Measurements from ENCODE around the gene PLCH1.

Gene PLCH1

GRCh38 chr3:155326244-155326643 is 418.6 kb downstream of the PLCH1 start:
- Histone ChIP-seq H3K4me3 (ENCODE audit: low read length) (no peak overlapping the region), H3K9me3 (ENCODE audit: insufficient read depth, low read depth, low read length) (no peaks in the 10 kb centered on the region), H3K36me3 (ENCODE audit: insufficient read depth, low read depth, low read length) (no peaks in the 10 kb centered on the region), H3K27me3 (ENCODE audit: insufficient read depth, low read length) (no peaks in the 10 kb centered on the region), H3K27ac (ENCODE audit: low read length) (no peak overlapping the region), H3K4me1 (ENCODE audit: insufficient read depth, low read length) (no peaks in the 10 kb centered on the region), H3K9ac (ENCODE audit: low read depth, low read length) (no peak overlapping the region)
